DND-41 (cell line): Measurements from ENCODE around the gene SOCS7.

Experiments
- ATAC-seq: fragments of 200-7000 bp; cut with Tn5 transposase; 3 replicates; pipeline ENCODE4 v1.9.1; 2021; ENCODE audit warnings: low read depth; ENCODE audit not compliant: insufficient read depth
- DNase-seq: peaks from one replicate; pipeline ENCODE4 v3.0.0-alpha.2; 2020
- H2AFZ ChIP-seq: 2 replicates; pipeline ENCODE4 v1.6.0; 2012; ENCODE audit warnings: low read depth, low read length
- H3K27ac ChIP-seq: 2 replicates; pipeline ENCODE4 v1.5.1; 2012; ENCODE audit warnings: low read length, inconsistent platforms
- H3K27me3 ChIP-seq: fragments of 200-600 bp; sonication (generic); 2 replicates; pipeline ENCODE4 v1.6.0; 2012; ENCODE audit warnings: low read length, mild to moderate bottlenecking, inconsistent platforms; ENCODE audit not compliant: insufficient read depth, poor library complexity
- H3K36me3 ChIP-seq: 2 replicates; pipeline ENCODE4 v1.5.1; 2012; ENCODE audit warnings: low read length, inconsistent platforms; ENCODE audit not compliant: insufficient read depth
- H3K4me1 ChIP-seq: 2 replicates; pipeline ENCODE4 v1.5.1; 2012; ENCODE audit warnings: mild to moderate bottlenecking, low read length; ENCODE audit not compliant: insufficient read depth
- H3K4me2 ChIP-seq: 2 replicates; pipeline ENCODE4 v1.6.0; 2012; ENCODE audit warnings: mild to moderate bottlenecking, moderate library complexity, low read length, inconsistent platforms; ENCODE audit not compliant: insufficient read depth
- H3K4me3 ChIP-seq, 2 experiments: fragments of 200-600 bp in 1 of 2; shearing (Covaris generic) in 1 of 2; 2 replicates each; pipeline ENCODE4 v1.5.1; 2012 to 2016; ENCODE audit warnings: inconsistent platforms in 2 of 2, low read length in 2 of 2, mild to moderate bottlenecking in 2 of 2, low read depth in 1 of 2, moderate library complexity in 1 of 2
- H3K79me2 ChIP-seq: 2 replicates; pipeline ENCODE4 v1.6.0; 2012; ENCODE audit warnings: low read length, inconsistent platforms; ENCODE audit not compliant: insufficient read depth
- H3K9ac ChIP-seq: 2 replicates; pipeline ENCODE4 v1.6.0; 2012; ENCODE audit warnings: low read depth, mild to moderate bottlenecking, inconsistent platforms, low read length, moderate library complexity
- H3K9me3 ChIP-seq: 2 replicates; pipeline ENCODE4 v1.5.1; 2012; ENCODE audit warnings: low read length, moderate library complexity, mild to moderate bottlenecking, inconsistent platforms; ENCODE audit not compliant: insufficient read depth, severe bottlenecking
- H4K20me1 ChIP-seq: 2 replicates; pipeline ENCODE4 v1.6.0; 2012; ENCODE audit warnings: low read length; ENCODE audit not compliant: insufficient read depth
- CTCF ChIP-seq: IDR thresholded peaks from 2 replicates; pipeline ENCODE4 v1.5.1; 2012; ENCODE audit warnings: borderline replicate concordance, low read length, moderate library complexity, mild to moderate bottlenecking; ENCODE audit not compliant: poor library complexity, severe bottlenecking; ENCODE audit errors: extremely low read depth
- EZH2 ChIP-seq: IDR thresholded peaks from 3 replicates; pipeline ENCODE4 v1.6.1; 2012; ENCODE audit warnings: borderline replicate concordance, low read depth, mild to moderate bottlenecking, moderate library complexity, low read length, inconsistent platforms; ENCODE audit not compliant: severe bottlenecking

SOCS7 gene

DNA sequence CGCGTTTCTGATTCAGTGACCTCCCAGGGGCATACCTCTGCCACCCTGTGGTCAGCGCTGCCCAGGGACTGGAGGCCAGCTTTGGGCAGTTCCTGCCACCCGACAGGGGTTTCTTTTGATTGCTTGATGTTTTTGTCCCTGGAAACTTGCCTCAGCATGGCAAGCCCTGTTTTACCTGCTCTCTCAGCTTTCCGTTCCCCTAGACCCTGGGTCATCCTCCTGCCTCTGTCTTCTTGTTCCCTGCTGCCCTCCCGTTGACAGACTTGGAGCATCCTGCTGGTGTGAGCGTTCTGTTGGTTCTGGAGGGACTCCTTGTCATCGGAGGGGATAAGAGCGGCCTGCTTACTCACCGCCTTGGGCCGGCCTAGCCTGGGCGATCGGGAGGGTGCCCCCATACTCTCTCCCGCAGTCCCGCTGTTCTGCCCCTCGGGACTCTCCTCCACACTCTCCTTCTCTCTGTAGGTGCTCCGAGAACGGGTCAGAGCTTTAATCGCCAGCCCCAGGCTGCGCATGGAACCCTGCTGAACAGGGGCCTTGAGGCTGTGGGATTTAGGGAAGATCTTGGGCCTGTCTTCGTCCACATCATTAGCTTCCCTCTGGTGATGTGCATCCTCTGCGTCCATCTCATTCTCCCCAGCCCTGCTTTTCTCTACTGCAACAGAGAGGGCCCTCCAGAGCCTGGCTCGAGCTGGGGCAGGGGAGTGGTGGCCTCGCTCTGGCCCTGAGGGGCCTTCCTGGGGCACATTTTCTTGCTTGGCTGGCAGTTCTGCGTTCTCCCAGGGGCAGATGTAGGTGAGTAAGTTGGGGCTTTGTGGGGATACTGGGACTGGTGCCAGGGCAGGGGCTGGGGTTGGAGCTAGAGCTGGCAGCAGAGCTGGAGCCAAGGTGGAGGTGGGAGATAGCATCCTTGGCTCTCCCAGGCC is 21.6 kb upstream of the SOCS7 start:
- H3K27me3 ChIP-seq: no peaks in the 10 kb centered on the region
- H3K36me3 ChIP-seq: no peaks in the 10 kb centered on the region
- TF ChIP-seq CTCF: no peak
- no peak for TF ChIP-seq EZH2
- H3K4me2 ChIP-seq: no peak overlapping the region
- H2AFZ ChIP-seq: no peak overlapping the region
- no peak overlapping the region for H3K9ac ChIP-seq
- no peaks in the 10 kb centered on the region for H3K9me3 ChIP-seq
- ATAC-seq (no peak), DNase-seq (no peak)
- no peaks in the 10 kb centered on the region for H3K4me1 ChIP-seq
- H3K27ac ChIP-seq: no peak overlapping the region
- no peaks in the 10 kb centered on the region for H3K79me2 ChIP-seq
- no peaks in the 10 kb centered on the region; the same call in 1 of the 2 replicates for H4K20me1 ChIP-seq
- H3K4me3 ChIP-seq: no peak overlapping the region

DNA sequence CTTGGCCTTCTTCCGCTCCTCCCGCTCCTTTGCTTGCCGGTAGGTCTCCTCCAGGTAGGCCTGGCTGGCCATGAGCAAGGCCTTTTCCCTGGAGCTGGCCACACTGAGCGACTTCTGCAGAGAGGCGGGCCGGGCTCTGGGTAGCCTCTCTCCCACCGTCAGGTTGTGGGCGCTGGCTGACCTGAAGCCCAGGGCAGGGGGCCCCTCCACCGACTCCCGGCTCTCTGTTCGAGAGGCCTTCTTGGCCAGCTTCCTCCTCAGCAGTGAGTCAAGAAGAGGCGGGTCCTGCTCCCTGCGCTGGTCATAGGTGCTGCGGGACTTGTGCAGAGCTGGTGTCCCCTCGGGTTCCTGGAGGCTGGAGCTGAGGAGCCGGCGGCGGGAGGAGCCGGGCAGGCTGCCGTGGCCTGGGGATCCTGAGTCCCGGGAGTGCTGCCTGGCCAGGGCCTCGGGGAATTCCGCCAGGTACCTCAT is 20.7 kb upstream of the SOCS7 start:
- H3K79me2 ChIP-seq: no peaks in the 10 kb centered on the region
- no peak overlapping the region for H3K4me2 ChIP-seq
- no peak overlapping the region for H2AFZ ChIP-seq
- no peak for ATAC-seq
- no peaks in the 10 kb centered on the region for H3K9me3 ChIP-seq
- H3K36me3 ChIP-seq: no peaks in the 10 kb centered on the region
- TF ChIP-seq CTCF: no peak
- no peak for TF ChIP-seq EZH2
- no peaks in the 10 kb centered on the region for H3K4me1 ChIP-seq
- H3K9ac ChIP-seq: no peak overlapping the region
- DNase-seq: no peak
- no peak overlapping the region for H3K4me3 ChIP-seq
- H4K20me1 ChIP-seq: no peaks in the 10 kb centered on the region; the same call in 1 of the 2 replicates
- no peaks in the 10 kb centered on the region for H3K27me3 ChIP-seq
- H3K27ac ChIP-seq: no peak overlapping the region

DNA sequence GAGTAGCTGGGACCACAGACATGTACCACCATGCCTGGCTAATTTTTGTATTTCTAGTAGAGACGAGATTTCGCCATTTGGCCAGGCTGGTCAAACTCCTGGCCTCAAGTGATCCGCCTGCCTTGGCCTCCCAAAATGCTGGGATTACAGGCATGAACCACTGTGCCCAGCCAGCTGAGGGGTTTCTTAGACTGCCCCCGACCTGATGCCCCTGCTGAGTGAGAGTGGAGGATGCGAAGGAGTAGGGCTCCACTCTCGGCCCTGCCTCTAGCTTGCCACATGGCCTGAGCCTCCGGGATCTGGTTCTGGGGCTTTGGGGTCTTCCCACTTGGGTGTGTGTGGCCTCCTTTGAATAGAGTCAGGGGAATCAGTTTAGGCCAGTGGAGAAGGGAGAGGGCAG is 18.9 kb upstream of the SOCS7 start:
- Histone ChIP-seq H3K27me3 (no peaks in the 10 kb centered on the region), H3K4me1 (no peaks in the 10 kb centered on the region), H3K36me3 (no peaks in the 10 kb centered on the region), H3K9me3 (no peaks in the 10 kb centered on the region), H3K4me3 (no peak overlapping the region), H3K27ac (no peak overlapping the region), H3K4me2 (no peak overlapping the region), H3K79me2 (no peaks in the 10 kb centered on the region), H4K20me1 (no peaks in the 10 kb centered on the region; the same call in 1 of the 2 replicates), H2AFZ (no peak overlapping the region), H3K9ac (no peak overlapping the region)
- ATAC-seq (no peak), DNase-seq (no peak)
- no peak for TF ChIP-seq EZH2
- TF ChIP-seq CTCF: no peak
